Measurements from ENCODE around the gene ARMC12. TPM values are rescaled to one million over a fixed set of nuclear protein-coding genes. Genes with fewer than 3 reads are reported as not detected.
A peak's percentile ranks its signal among the peaks of the same experiment; 100 is the strongest.

Gene ARMC12
- total RNA-seq, 1 donor from 2014 or later = not detected

DNA sequence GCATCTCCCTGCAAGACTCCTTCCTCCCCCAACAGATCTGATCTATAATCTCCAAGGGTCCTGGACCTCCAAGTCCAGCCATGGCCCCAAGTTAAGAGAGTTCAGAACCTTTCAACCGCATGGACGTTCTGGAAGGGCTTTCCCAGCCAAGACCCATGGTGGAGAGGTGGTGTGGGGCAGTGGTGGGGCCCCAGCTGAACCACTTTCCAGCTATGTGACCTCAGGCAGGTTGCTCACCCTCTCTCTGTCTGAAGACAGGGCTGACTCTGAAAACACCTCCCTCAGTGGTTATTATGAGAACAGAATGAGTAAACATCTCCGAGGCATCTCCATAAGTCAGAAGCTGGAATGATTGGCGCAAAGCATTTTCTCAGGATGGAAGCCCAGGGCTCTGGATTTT lies 59.4 kb downstream of the ARMC12 start:
- intact Hi-C loops (cut with DNase I) = no loop called here
- no peaks in the 10 kb centered on the region for H3K36me3 ChIP-seq
- ATAC-seq = no peak
- H3K9me3 ChIP-seq = no peaks in the 10 kb centered on the region
- H3K4me3 ChIP-seq = no peak overlapping the region
- no peak for TF ChIP-seq CTCF (IDR thresholded peaks at IDR 0.05)
- H3K27ac ChIP-seq = no peak overlapping the region
- H3K27me3 ChIP-seq (ENCODE audit: low read depth) = no peaks in the 10 kb centered on the region
- no peak for DNase-seq
- no peaks in the 10 kb centered on the region for H3K4me1 ChIP-seq

DNA sequence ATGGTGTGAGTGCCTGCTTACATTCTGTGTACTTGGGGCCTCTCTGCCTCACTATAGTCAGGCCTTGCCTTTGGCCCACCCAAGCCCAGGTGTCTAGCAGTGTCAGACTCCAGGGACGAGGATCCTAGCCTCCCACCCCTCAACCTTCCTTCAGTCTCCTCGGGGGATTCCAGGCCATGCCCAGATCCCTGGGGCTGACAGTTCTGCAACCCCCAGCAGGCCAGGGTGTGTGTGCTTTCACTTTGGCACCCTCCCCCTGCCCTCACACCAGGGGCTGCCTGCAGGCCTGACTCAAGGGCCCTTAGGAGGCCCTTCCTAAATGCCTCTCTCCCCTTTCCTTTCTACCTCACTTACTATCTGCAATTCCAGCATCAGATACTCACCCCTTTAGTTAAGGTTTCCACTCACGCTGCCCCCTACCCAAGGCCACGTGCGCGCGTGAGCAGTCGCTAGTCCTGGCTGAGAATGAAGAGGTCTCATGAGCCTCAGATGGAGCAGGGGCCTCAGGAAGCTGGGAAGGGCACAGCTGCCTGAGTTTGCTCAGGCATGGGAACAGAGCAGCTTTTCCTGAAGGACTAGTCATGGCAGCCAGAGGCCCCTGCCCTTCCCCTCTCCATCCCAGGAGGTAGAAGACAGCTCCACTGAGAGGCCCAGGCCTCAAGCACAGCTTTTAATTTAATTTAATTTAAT lies 61.1 kb downstream of the ARMC12 start:
- no peak overlapping the region for H3K27ac ChIP-seq
- H3K9me3 ChIP-seq = no peaks in the 10 kb centered on the region
- no peak for TF ChIP-seq CTCF (IDR thresholded peaks at IDR 0.05)
- intact Hi-C loops (cut with DNase I) = no loop called here
- no peak overlapping the region for H3K4me3 ChIP-seq
- peak in 1 of 2 donors; percentile 6 for ATAC-seq
- no peaks in the 10 kb centered on the region for H3K4me1 ChIP-seq
- DNase-seq = no peak
- H3K27me3 ChIP-seq (ENCODE audit: low read depth) = no peaks in the 10 kb centered on the region
- no peaks in the 10 kb centered on the region for H3K36me3 ChIP-seq

Other genes starting within 250 kb of the ARMC12 start
- 17.0 TPM for gene TEAD3, start 240.0 kb upstream of the ARMC12 start, total RNA-seq
- gene TULP1, start 224.1 kb upstream of the ARMC12 start, total RNA-seq = not detected
- 128 TPM for gene FKBP5, start 48.1 kb upstream of the ARMC12 start, total RNA-seq
- gene CLPSL2, start 39.6 kb downstream of the ARMC12 start, total RNA-seq = not detected
- not detected for gene CLPSL1, start 44.0 kb downstream of the ARMC12 start, total RNA-seq
- not detected for gene CLPS, start 60.3 kb downstream of the ARMC12 start, total RNA-seq
- not detected for gene LHFPL5, start 68.3 kb downstream of the ARMC12 start, total RNA-seq
- gene SRPK1, start 184.1 kb downstream of the ARMC12 start, total RNA-seq = 30.9 TPM

Data from lower lobe of right lung (tissue), 2 donors.